ENCODE data around the gene ESAM. TPM values are rescaled to one million over a fixed set of nuclear protein-coding genes. Genes with fewer than 3 reads are reported as not detected.

The ESAM gene
- total and polyA plus RNA-seq, 2 experiments from 2014 or later = 0.32 TPM; not detected in 1

DNA sequence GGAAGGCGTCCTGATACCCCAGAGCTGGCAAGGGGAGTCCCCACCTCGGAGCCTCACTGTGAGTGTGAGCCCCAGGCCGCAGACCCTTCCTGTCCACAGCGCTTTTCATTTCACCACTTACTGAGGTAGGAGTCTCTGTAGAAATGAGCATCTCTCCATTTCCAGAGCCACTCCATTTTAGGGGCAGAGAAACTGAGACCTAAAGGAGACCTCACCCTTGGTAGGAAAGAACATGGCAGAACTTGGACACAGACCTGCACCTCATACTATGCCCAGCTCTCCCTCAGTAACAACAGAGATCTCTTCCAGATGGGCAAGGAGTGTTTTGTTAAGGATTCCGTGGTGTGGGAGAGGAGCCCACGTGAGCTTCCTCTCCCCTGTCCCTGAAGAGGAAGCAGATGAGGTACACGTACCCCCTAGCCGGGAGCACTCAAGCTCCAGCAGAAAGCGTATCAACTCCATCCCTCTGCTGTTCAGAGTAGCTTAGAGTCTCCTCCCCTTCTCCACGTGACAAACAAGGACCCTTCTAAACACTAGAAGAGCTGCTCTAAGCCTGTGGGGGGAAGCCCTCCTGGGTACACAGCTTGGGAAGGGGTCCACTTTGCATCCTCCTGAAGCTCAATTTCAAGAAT lies 9.5 kb downstream of the ESAM start (continued):
- TF ChIP-seq, protein P1, sequence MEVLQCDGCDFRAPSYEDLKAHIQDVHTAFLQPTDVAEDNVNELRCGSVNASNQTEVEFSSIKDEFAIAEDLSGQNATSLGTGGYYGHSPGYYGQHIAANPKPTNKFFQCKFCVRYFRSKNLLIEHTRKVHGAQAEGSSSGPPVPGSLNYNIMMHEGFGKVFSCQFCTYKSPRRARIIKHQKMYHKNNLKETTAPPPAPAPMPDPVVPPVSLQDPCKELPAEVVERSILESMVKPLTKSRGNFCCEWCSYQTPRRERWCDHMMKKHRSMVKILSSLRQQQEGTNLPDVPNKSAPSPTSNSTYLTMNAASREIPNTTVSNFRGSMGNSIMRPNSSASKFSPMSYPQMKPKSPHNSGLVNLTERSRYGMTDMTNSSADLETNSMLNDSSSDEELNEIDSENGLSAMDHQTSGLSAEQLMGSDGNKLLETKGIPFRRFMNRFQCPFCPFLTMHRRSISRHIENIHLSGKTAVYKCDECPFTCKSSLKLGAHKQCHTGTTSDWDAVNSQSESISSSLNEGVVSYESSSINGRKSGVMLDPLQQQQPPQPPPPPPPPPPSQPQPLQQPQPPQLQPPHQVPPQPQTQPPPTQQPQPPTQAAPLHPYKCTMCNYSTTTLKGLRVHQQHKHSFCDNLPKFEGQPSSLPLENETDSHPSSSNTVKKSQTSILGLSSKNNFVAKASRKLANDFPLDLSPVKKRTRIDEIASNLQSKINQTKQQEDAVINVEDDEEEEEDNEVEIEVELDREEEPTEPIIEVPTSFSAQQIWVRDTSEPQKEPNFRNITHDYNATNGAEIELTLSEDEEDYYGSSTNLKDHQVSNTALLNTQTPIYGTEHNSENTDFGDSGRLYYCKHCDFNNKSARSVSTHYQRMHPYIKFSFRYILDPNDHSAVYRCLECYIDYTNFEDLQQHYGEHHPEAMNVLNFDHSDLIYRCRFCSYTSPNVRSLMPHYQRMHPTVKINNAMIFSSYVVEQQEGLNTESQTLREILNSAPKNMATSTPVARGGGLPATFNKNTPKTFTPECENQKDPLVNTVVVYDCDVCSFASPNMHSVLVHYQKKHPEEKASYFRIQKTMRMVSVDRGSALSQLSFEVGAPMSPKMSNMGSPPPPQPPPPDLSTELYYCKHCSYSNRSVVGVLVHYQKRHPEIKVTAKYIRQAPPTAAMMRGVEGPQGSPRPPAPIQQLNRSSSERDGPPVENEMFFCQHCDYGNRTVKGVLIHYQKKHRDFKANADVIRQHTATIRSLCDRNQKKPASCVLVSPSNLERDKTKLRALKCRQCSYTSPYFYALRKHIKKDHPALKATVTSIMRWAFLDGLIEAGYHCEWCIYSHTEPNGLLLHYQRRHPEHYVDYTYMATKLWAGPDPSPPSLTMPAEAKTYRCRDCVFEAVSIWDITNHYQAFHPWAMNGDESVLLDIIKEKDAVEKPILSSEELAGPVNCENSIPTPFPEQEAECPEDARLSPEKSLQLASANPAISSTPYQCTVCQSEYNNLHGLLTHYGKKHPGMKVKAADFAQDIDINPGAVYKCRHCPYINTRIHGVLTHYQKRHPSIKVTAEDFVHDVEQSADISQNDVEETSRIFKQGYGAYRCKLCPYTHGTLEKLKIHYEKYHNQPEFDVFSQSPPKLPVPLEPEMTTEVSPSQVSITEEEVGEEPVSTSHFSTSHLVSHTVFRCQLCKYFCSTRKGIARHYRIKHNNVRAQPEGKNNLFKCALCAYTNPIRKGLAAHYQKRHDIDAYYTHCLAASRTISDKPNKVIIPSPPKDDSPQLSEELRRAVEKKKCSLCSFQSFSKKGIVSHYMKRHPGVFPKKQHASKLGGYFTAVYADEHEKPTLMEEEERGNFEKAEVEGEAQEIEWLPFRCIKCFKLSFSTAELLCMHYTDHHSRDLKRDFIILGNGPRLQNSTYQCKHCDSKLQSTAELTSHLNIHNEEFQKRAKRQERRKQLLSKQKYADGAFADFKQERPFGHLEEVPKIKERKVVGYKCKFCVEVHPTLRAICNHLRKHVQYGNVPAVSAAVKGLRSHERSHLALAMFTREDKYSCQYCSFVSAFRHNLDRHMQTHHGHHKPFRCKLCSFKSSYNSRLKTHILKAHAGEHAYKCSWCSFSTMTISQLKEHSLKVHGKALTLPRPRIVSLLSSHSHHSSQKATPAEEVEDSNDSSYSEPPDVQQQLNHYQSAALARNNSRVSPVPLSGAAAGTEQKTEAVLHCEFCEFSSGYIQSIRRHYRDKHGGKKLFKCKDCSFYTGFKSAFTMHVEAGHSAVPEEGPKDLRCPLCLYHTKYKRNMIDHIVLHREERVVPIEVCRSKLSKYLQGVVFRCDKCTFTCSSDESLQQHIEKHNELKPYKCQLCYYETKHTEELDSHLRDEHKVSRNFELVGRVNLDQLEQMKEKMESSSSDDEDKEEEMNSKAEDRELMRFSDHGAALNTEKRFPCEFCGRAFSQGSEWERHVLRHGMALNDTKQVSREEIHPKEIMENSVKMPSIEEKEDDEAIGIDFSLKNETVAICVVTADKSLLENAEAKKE (CRISPR knock-in tag; IDR thresholded peaks at IDR 0.05) = no peak
- no peak for TF ChIP-seq JUNB (IDR thresholded peaks at IDR 0.05; ENCODE audit: unreplicated experiment)

DNA sequence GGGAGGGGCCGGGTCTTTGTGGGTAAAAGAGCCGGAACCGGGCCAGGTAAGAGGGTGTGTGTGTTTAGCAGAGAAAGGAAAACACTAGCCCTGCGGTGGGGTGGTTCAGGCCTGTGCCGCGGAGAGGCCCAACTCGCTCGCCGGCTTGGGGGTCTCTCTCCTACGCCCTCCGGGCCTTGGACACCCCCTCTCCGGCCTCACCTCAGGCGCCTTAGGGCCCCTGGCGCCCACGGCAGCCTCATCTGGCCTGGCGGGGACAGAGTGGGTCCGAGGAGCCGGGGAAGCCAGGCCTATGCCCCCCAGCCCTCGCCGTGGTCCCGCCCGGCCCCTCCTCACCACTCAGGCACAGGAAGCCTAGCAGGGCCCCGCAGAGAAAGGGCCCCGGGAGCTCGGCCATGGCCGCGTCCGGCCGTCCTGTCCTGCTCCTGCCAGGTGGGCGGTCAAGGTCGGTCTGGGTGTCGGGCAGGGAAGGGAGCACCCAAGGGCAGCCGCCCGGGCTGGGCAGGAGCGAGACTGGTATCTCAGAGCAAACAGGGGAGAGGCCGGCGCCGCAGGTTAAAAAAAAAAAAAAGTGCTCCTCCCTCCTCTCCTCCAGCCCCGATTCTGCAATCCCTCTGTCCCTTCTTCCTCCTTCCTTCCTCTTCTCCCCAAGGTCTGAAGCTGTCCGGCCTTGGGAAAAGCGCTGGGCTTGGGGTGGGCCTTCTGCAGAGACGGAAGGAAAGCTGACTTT lies 10.2 kb downstream of the ESAM start, which contains the start of gene VSIG2:
TSS of gene VSIG2 (minus strand) at position 515 of the 730 bp plus-strand sequence. CDS start at position 397, 118 bp downstream.
- H3K79me2 ChIP-seq (replicated peaks; ENCODE audit: insufficient read depth) = no peaks in the 10 kb centered on the region
- H4K20me1 ChIP-seq (replicated peaks; ENCODE audit: insufficient read depth) = peaks cover 20% of the 10 kb centered on the region
- DNase-seq (ENCODE audit: low spot score) (no peak), ATAC-seq (peak; percentile 28)
- H3K4me3 ChIP-seq = peak within 1 kb of the TSS; percentile 58
- H3K27ac ChIP-seq (ENCODE audit: low read depth) = no peak within 1 kb of the TSS
- no peaks in the 10 kb centered on the region for H3K36me3 ChIP-seq (ENCODE audit: insufficient read depth)
- TF ChIP-seq EZH2 (IDR thresholded peaks at IDR 0.05; ENCODE audit: low read depth, unreplicated experiment) (peak; percentile 93), EZH2phosphoT487 (IDR thresholded peaks at IDR 0.05; ENCODE audit: unreplicated experiment) (no peak)
- H3K4me1 ChIP-seq (ENCODE audit: insufficient read depth) = peaks cover 40% of the 10 kb centered on the region
- H3F3A ChIP-seq (replicated peaks; ENCODE audit: low read depth) = peaks cover 5% of the 10 kb centered on the region; the same call in 1 of the 2 replicates
- peak within 1 kb of the TSS; percentile 86 for H3K4me2 ChIP-seq
- peak within 1 kb of the TSS; percentile 73 for H3K4me3 Mint-ChIP-seq
- peaks cover 36% of the 10 kb centered on the region for H3K4me1 Mint-ChIP-seq
- peaks cover 98% of the 10 kb centered on the region for H3K27me3 Mint-ChIP-seq (ENCODE audit: insufficient read depth, low read depth, poor library complexity)
- peak within 1 kb of the TSS; percentile 96 for H2AFZ ChIP-seq
- H3K9me2 ChIP-seq (ENCODE audit: insufficient read depth) = no peaks in the 10 kb centered on the region
- H3K36me3 Mint-ChIP-seq (ENCODE audit: low read depth) = no peaks in the 10 kb centered on the region
- no peaks in the 10 kb centered on the region for H3K9me3 Mint-ChIP-seq
- H3K27ac Mint-ChIP-seq = no peak within 1 kb of the TSS
- peaks cover 100% of the 10 kb centered on the region for H3K27me3 ChIP-seq (ENCODE audit: insufficient read depth)

Data from GM23338 (cell line).